GM12878 (cell line): ENCODE data around the gene CNKSR3.
A peak's percentile ranks its signal among the peaks of the same experiment; 100 is the strongest.

ENCODE experiments used
- BACH1 ChIP-seq: fragments of 450-650 bp; IDR thresholded peaks from 2 replicates; pipeline ENCODE4 v1.6.1; 2017; ENCODE audit warnings: mild to moderate bottlenecking, borderline replicate concordance
- CTCF ChIP-seq, 3 experiments: IDR thresholded peaks in 2 of 3; conservative IDR thresholded peaks in 1 of 3; 2 replicates each; pipeline ENCODE4 v1.5.1; 2011; ENCODE audit warnings: low read depth in 3 of 3, low read length in 3 of 3, mild to moderate bottlenecking in 3 of 3, control low read depth in 2 of 3, moderate library complexity in 2 of 3, inconsistent platforms in 1 of 3, mixed read lengths in 1 of 3; ENCODE audit not compliant: control insufficient read depth in 2 of 3, insufficient read depth in 1 of 3; ENCODE audit errors: extremely low read depth in 1 of 3
- PRDM15 ChIP-seq: fragments of 450-650 bp; formaldehyde crosslinking; IDR thresholded peaks from 2 replicates; pipeline ENCODE4 v1.4.0; 2020; ENCODE audit warnings: mild to moderate bottlenecking, moderate library complexity

GRCh38 chr6:154500769-154501577, 9.5 kb downstream of the CNKSR3 start:
- TF ChIP-seq CTCF (IDR thresholded peaks at IDR 0.05 in 2 of 3, conservative IDR thresholded peaks at IDR 0.05 in 1 of 3; ENCODE audit: control insufficient read depth in 2 of 3, extremely low read depth in 1 of 3, insufficient read depth in 1 of 3, low read depth in 3 of 3, low read length in 3 of 3) (peak in 1 of 3 experiments; percentile 16; a peak in 3 of 6 replicates), BACH1 (no peak), PRDM15 (CRISPR knock-in tag) (no peak)
